NCI-H146 treated with DMSO at 0.1 percent for 48 hours (cell line): Measurements from ENCODE around the gene CLMP.

Experiments
- DNase-seq: peaks from one replicate; lab custom pipeline; 2025; ENCODE audit not compliant: unreplicated experiment; lab: John Stamatoyannopoulos, UW

The CLMP gene

DNA sequence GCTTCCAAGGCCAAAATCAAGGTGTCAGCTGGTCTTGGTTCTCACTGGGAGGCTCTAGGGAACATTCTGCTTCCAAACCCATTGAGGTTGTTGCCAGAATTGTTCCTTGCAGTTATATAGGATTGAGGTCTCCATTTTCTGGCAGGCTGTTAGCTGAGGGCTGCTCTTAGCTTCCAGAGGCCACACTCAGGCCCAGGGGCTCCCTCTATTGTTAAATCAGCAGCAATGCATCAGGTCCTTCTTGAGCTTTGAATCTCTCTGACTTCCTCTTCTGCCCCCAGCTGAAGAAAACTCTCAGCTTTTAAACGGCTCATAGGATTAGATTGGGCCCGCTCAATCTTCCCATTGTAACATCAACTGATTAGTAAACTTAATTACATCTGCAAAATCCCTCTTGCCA is 174.1 kb downstream of the CLMP start:
- peak; percentile 27 for DNase-seq
